ENCODE results near the gene OSGEP. TPM values are rescaled to one million over a fixed set of nuclear protein-coding genes. Genes with fewer than 3 reads are reported as not detected.

The OSGEP gene
- total RNA-seq, 1 donor from 2014 or later, result 60.9 TPM

DNA sequence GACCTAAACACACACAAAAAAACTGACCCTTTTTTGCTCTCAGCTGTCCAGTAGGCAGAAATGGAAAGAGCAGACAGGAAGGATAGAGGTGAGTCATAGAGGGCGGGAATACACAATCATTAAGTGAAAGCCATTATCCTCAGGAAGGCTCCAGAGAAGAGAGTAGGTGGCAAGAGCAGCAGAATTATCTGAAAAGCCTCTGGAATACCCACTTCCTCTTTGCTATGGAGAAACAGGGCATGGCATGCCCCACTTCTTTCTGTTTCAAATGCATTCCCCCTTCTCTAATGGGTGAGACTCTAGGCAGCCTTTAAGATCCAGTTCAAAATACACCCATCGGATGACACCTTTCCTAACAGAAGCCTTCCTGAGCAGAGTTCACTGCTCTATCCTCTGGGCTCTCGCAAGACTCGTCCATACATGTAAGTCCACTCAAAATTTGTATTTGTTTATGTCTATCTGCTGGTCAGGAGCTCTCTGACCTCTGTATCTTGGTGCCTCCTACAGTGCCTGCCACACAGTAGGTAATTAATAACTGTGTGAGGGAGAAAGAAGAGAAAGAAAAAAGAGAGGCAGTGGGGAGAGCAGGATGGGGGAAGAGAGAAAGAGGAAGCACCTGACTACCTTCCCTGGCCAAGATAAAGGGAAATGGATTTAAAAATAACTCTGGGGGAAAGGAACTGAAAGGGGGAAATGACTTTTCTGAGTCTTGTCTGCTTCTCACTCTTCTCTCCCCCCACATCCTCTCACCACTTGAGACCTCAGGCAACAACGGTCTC, 27.2 kb downstream of the OSGEP start:
- no peak for DNase-seq (ENCODE audit: extremely low spot score in 2 of 2)
- intact Hi-C loops (cut with DNase I), result no loop called here
- no peaks in the 10 kb centered on the region for H3K36me3 ChIP-seq
- H3K27me3 ChIP-seq, result no peaks in the 10 kb centered on the region
- H3K27ac ChIP-seq, result no peak overlapping the region
- H3K4me1 ChIP-seq, result peaks cover 9% of the 10 kb centered on the region
- H3K4me3 ChIP-seq, result no peak overlapping the region
- H3K9me3 ChIP-seq, result no peaks in the 10 kb centered on the region
- TF ChIP-seq POLR2AphosphoS5 (IDR thresholded peaks at IDR 0.05; ENCODE audit: insufficient read depth in 1 of 2, low read depth in 1 of 2) (no peak), POLR2A (IDR thresholded peaks at IDR 0.05) (no peak)
- TF ChIP-seq, protein P1, sequence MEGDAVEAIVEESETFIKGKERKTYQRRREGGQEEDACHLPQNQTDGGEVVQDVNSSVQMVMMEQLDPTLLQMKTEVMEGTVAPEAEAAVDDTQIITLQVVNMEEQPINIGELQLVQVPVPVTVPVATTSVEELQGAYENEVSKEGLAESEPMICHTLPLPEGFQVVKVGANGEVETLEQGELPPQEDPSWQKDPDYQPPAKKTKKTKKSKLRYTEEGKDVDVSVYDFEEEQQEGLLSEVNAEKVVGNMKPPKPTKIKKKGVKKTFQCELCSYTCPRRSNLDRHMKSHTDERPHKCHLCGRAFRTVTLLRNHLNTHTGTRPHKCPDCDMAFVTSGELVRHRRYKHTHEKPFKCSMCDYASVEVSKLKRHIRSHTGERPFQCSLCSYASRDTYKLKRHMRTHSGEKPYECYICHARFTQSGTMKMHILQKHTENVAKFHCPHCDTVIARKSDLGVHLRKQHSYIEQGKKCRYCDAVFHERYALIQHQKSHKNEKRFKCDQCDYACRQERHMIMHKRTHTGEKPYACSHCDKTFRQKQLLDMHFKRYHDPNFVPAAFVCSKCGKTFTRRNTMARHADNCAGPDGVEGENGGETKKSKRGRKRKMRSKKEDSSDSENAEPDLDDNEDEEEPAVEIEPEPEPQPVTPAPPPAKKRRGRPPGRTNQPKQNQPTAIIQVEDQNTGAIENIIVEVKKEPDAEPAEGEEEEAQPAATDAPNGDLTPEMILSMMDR (IDR thresholded peaks at IDR 0.05), result no peak

DNA sequence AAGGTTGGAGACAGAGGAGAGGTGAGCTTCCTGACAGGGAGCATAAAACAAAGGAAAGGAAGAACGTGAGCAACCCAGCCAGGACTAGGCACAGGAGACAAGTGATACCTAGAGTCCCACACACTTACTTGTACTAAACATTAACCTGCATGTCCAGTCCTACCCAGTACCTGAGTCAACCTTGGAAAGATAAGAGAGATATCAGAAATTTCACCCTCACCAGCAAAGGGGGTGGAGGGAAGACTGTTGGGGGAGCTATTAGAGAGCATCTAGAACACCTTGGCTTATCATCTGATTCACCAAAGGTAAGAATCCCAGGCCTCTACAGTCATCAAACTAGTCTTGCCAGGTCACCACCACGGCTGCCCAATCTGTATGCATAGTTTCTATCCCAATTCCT, 29.8 kb downstream of the OSGEP start:
- intact Hi-C loops (cut with DNase I), result no loop called here
- Histone ChIP-seq H3K27ac (no peak overlapping the region), H3K27me3 (no peaks in the 10 kb centered on the region), H3K4me1 (peaks cover 2% of the 10 kb centered on the region), H3K36me3 (no peaks in the 10 kb centered on the region), H3K4me3 (no peak overlapping the region), H3K9me3 (no peaks in the 10 kb centered on the region)
- TF ChIP-seq, protein P1 (IDR thresholded peaks at IDR 0.05), result no peak
- no peak for TF ChIP-seq POLR2AphosphoS5 (IDR thresholded peaks at IDR 0.05; ENCODE audit: insufficient read depth in 1 of 2, low read depth in 1 of 2)
- no peak for TF ChIP-seq POLR2A (IDR thresholded peaks at IDR 0.05)
- DNase-seq (ENCODE audit: extremely low spot score in 2 of 2), result no peak

DNA sequence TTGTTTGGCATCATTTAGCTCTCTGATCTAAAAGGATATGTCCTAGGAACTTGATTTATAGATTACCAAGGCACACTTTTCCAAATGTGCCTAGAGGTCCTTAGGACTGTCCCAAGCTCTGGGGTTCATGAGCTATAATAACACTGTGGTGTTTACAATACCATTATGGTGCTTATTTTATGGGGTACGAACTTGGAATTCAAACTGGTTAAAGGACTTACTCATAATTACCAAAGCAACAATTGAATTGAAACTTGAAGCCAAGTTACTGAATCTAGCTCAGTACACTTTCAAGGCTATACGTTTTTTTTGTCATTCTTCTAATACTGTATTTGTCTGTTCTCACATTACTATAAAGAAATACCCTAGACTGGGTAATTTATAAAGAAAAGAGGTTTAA, 31.7 kb downstream of the OSGEP start:
- TF ChIP-seq, protein P1 (IDR thresholded peaks at IDR 0.05), result no peak
- TF ChIP-seq POLR2AphosphoS5 (IDR thresholded peaks at IDR 0.05; ENCODE audit: insufficient read depth in 1 of 2, low read depth in 1 of 2) (no peak), POLR2A (IDR thresholded peaks at IDR 0.05) (no peak)
- Histone ChIP-seq H3K9me3 (no peaks in the 10 kb centered on the region), H3K36me3 (no peaks in the 10 kb centered on the region), H3K27ac (no peak overlapping the region), H3K4me1 (no peaks in the 10 kb centered on the region), H3K27me3 (no peaks in the 10 kb centered on the region), H3K4me3 (no peak overlapping the region)
- no peak for DNase-seq (ENCODE audit: extremely low spot score in 2 of 2)
- intact Hi-C loops (cut with DNase I), result no loop called here

DNA sequence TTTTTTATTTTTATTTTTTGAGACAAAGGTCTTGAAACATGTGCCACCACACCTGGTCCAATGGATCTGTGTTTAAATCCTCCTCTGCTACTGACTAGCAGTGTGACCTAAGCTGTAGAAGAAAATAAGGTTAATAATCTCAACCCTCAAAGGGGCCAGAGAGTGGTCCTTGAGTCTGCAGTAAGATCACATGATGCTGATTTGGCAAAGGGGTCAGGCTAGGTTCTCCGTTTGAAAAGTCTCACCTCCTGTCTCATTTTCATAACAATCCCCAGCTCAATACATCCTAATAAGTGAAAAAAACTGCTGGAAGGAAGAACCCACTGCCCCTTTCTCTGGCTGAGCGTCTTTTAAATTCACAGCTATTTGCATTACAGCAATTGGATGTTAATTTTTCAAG, 33.3 kb downstream of the OSGEP start:
- DNase-seq (ENCODE audit: extremely low spot score in 2 of 2), result no peak
- H3K4me1 ChIP-seq, result no peaks in the 10 kb centered on the region
- H3K9me3 ChIP-seq, result no peaks in the 10 kb centered on the region
- no peaks in the 10 kb centered on the region for H3K27me3 ChIP-seq
- no peaks in the 10 kb centered on the region for H3K36me3 ChIP-seq
- H3K4me3 ChIP-seq, result no peak overlapping the region
- intact Hi-C loops (cut with DNase I), result no loop called here
- no peak for TF ChIP-seq POLR2A (IDR thresholded peaks at IDR 0.05)
- no peak for TF ChIP-seq POLR2AphosphoS5 (IDR thresholded peaks at IDR 0.05; ENCODE audit: insufficient read depth in 1 of 2, low read depth in 1 of 2)
- TF ChIP-seq, protein P1 (IDR thresholded peaks at IDR 0.05), result no peak
- no peak overlapping the region for H3K27ac ChIP-seq

DNA sequence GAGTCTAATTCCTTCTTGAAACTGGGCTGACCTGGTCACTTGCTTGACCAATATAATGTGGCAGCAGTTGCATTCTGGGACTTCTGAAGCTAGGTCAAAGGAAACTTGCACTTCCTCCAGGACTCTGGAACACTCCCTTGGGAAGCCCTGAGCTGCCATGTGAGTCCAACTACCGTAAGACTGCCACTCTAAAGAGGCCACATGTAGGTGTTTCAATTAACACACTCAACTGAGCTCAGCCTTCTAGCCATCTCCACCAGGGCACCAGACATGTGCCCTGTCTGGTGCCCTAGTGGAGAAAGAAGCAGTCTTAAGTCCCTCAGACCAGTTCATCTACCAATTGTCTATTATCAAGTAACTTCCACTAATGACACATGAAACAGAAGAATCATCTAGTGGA, 35.2 kb downstream of the OSGEP start:
- H3K27ac ChIP-seq, result no peak overlapping the region
- no peak overlapping the region for H3K4me3 ChIP-seq
- intact Hi-C loops (cut with DNase I), result loop anchor here (10.0 kb wide), 1 partner anchor 195 kb away; no protein-coding TSS in a partner anchor
- no peaks in the 10 kb centered on the region for H3K9me3 ChIP-seq
- no peaks in the 10 kb centered on the region for H3K27me3 ChIP-seq
- DNase-seq (ENCODE audit: extremely low spot score in 2 of 2), result no peak
- no peaks in the 10 kb centered on the region for H3K4me1 ChIP-seq
- TF ChIP-seq, protein P1 (IDR thresholded peaks at IDR 0.05), result no peak
- TF ChIP-seq POLR2AphosphoS5 (IDR thresholded peaks at IDR 0.05; ENCODE audit: insufficient read depth in 1 of 2, low read depth in 1 of 2), result no peak
- no peak for TF ChIP-seq POLR2A (IDR thresholded peaks at IDR 0.05)
- no peaks in the 10 kb centered on the region for H3K36me3 ChIP-seq
